ENCODE data around the gene ULK4. TPM values are rescaled to one million over a fixed set of nuclear protein-coding genes. Genes with fewer than 3 reads are reported as not detected.

Gene ULK4
- total and polyA plus RNA-seq, 9 of the 15 experiments (the other 6 are each of a cell fraction or from before 2014, with no cell fraction given) = 3.0 to 5.9 (median 3.5) TPM

- no peak for TF ChIP-seq GTF3C2 (IDR thresholded peaks at IDR 0.05; ENCODE audit: borderline replicate concordance, extremely low read depth, insufficient read length)
- TF ChIP-seq CHAMP1 (IDR thresholded peaks at IDR 0.05) = peak; percentile 38; the same call in 1 of the 2 replicates
- no peak for TF ChIP-seq TFE3 (CRISPR knock-in tag; IDR thresholded peaks at IDR 0.05)
- TF ChIP-seq DDX20 (tag; IDR thresholded peaks at IDR 0.05; ENCODE audit: low read depth) = no peak
- TF ChIP-seq TCF3 (CRISPR knock-in tag; IDR thresholded peaks at IDR 0.05) = 0 out of 2 replicates have a peak, but pooled peaks have one; percentile 22
- TF ChIP-seq ZBTB43 (CRISPR knock-in tag; IDR thresholded peaks at IDR 0.05) = peak; percentile 33; the same call in 1 of the 2 replicates
- TF ChIP-seq BCLAF1 (IDR thresholded peaks at IDR 0.05; ENCODE audit: borderline replicate concordance in 1 of 2, control insufficient read depth in 1 of 2, low read depth in 2 of 2, low read length in 1 of 2) = peak in 1 of 2 experiments; percentile 96; a peak in 2 of 4 replicates
- TF ChIP-seq NR2C2 (CRISPR knock-in tag; IDR thresholded peaks at IDR 0.05) = no peak
- TF ChIP-seq NR2C2 (tag; IDR thresholded peaks at IDR 0.05) = peak; percentile 69; the same call in 1 of the 2 replicates
Observed at GRCh38 chr3:41961751-41962679, at the start of gene ULK4 (continued).

Measured in K562 (cell line).